Measurements from ENCODE around the gene PIMREG.

- TF ChIP-seq CTCF (IDR thresholded peaks at IDR 0.05) (no peak), POLR2A (IDR thresholded peaks at IDR 0.05) (no peak)
Observed at GRCh38 chr17:6488008-6488539, 43.8 kb downstream of the PIMREG start.
